Spleen (tissue), 7 donors: ENCODE data around the gene TBC1D10B.

Experiments used
- CTCF ChIP-seq, 11 experiments: fragments of 200-600 bp in 7 of 11; fragments of 450-650 bp in 4 of 11; sonication (generic) in 4 of 11; IDR thresholded peaks in 8 of 11; conservative IDR thresholded peaks in 3 of 11; 1 replicate in 7 of 11; 2 replicates in 4 of 11; pipeline versions ENCODE4 v1.4.0 to v1.8.0; 2016 to 2021; ENCODE audit warnings: antibody characterized with exemption in 11 of 11, inconsistent platforms in 4 of 11, mild to moderate bottlenecking in 1 of 11
- POLR2A ChIP-seq, 3 donors: fragments of 450-650 bp; IDR thresholded peaks; one replicate each; pipeline ENCODE4 v1.5.1; 2017; ENCODE audit warnings: antibody characterized with exemption in 3 of 3, mild to moderate bottlenecking in 1 of 3
- donor health status: DM: no; HTN: no; CAD: no; lungs with moderate emphysema.
- donor health status: DM: no; HTN: no; CAD: no.
- donor health status: DM: no; HTN: no; CAD: no.

- TF ChIP-seq POLR2A (IDR thresholded peaks at IDR 0.05) = no peak
- TF ChIP-seq CTCF (IDR thresholded peaks at IDR 0.05 in 8 of 11, conservative IDR thresholded peaks at IDR 0.05 in 3 of 11) = no peak
Observed at GRCh38 chr16:30379158-30379783, 9.0 kb upstream of the TBC1D10B start.
